ENCODE measurements around the gene SGCD. TPM values are rescaled to one million over a fixed set of nuclear protein-coding genes. Genes with fewer than 3 reads are reported as not detected.

The SGCD gene
- total RNA-seq, 8 experiments from 2014 or later, result 0.29 to 56.2 (median 7.9) TPM

- ATAC-seq (replicated peaks in 6 of 8), result peak in 2 of 8 experiments; percentile 68 to 93
- Histone ChIP-seq H3K4me3 (no peak overlapping the region), H3K4me1 (replicated peaks in 1 of 2) (no peaks in the 10 kb centered on the region), H3K27ac (no peak overlapping the region)
- 0 to 100% (median 82%) methylated on average over 1 to 3 of the region's 3 CpGs; no CpG with 5 or more reads in 4 of the 10 experiments for WGBS, 10 experiments
- in situ Hi-C loops (cut with MboI; ENCODE audit: low pct_unique_long_range_greater_than_20kb in 2 of 9, low sequenced_read_pairs in 9 of 9, unreplicated experiment in 9 of 9), result no loop called here
Observed at GRCh38 chr5:156367597-156367996, 40.6 kb downstream of the SGCD start.

GRCh38 chr5:156375895-156376495 lies 49.0 kb downstream of the SGCD start:
- no peak for ATAC-seq (replicated peaks in 6 of 8)
- peaks cover 0 to 6% of the 10 kb centered on the region in 2 donors for H3K4me1 ChIP-seq (replicated peaks in 1 of 2)
- H3K27ac ChIP-seq, result no peak overlapping the region
- no peak overlapping the region for H3K4me3 ChIP-seq
- in situ Hi-C loops (cut with MboI; ENCODE audit: low pct_unique_long_range_greater_than_20kb in 2 of 9, low sequenced_read_pairs in 9 of 9, unreplicated experiment in 9 of 9), result no loop called here
- WGBS, 10 experiments, result 67 to 100% (median 86%) methylated on average over 1 to 3 of the region's 3 CpGs

- in situ Hi-C loops (cut with MboI; ENCODE audit: low pct_unique_long_range_greater_than_20kb in 2 of 9, low sequenced_read_pairs in 9 of 9, unreplicated experiment in 9 of 9), result no loop called here
- no peak overlapping the region for H3K4me3 ChIP-seq
- no peak for ATAC-seq (replicated peaks in 6 of 8)
Observed at GRCh38 chr5:156376751-156377150, 49.8 kb downstream of the SGCD start.

GRCh38 chr5:156378159-156378558 lies 51.2 kb downstream of the SGCD start:
- peaks cover 0 to 4% of the 10 kb centered on the region in 2 donors for H3K4me1 ChIP-seq (replicated peaks in 1 of 2)
- H3K27ac ChIP-seq, result no peak overlapping the region
- in situ Hi-C loops (cut with MboI; ENCODE audit: low pct_unique_long_range_greater_than_20kb in 2 of 9, low sequenced_read_pairs in 9 of 9, unreplicated experiment in 9 of 9), result no loop called here
- H3K4me3 ChIP-seq, result no peak overlapping the region
- peak in 1 of 8 experiments; percentile 27 for ATAC-seq (replicated peaks in 6 of 8)
- 11 to 100% (median 79%) methylated on average over 1 to 2 of the region's 2 CpGs for WGBS, 10 experiments

More at GRCh38 chr5:156376751-156377150, 49.8 kb downstream of the SGCD start:
- no peak overlapping the region for H3K27ac ChIP-seq
- peaks cover 0 to 6% of the 10 kb centered on the region in 2 donors for H3K4me1 ChIP-seq (replicated peaks in 1 of 2)

GRCh38 chr5:156379206-156379605 lies 52.2 kb downstream of the SGCD start:
- in situ Hi-C loops (cut with MboI; ENCODE audit: low pct_unique_long_range_greater_than_20kb in 2 of 9, low sequenced_read_pairs in 9 of 9, unreplicated experiment in 9 of 9), result no loop called here
- H3K27ac ChIP-seq, result no peak overlapping the region
- ATAC-seq (replicated peaks in 6 of 8), result peak in 3 of 8 experiments; percentile 20 to 77 (median 45)
- H3K4me3 ChIP-seq, result no peak overlapping the region
- 0 to 100% (median 80%) methylated on average over 1 of the region's 1 CpG; no CpG with 5 or more reads in 1 of the 10 experiments for WGBS, 10 experiments
- no peaks in the 10 kb centered on the region for H3K4me1 ChIP-seq (replicated peaks in 1 of 2)

GRCh38 chr5:156380848-156381247 lies 53.9 kb downstream of the SGCD start:
- ATAC-seq (replicated peaks in 6 of 8), result peak in 3 of 8 experiments; percentile 53 to 80 (median 61)
- in situ Hi-C loops (cut with MboI; ENCODE audit: low pct_unique_long_range_greater_than_20kb in 2 of 9, low sequenced_read_pairs in 9 of 9, unreplicated experiment in 9 of 9), result no loop called here
- H3K4me3 ChIP-seq, result no peak overlapping the region
- H3K4me1 ChIP-seq (replicated peaks in 1 of 2), result no peaks in the 10 kb centered on the region
- WGBS, 10 experiments, result 30 to 82% (median 69%) methylated on average over 1 to 3 of the region's 3 CpGs; no CpG with 5 or more reads in 4 of the 10 experiments
- no peak overlapping the region for H3K27ac ChIP-seq

GRCh38 chr5:156383510-156384265 lies 56.7 kb downstream of the SGCD start:
- Histone ChIP-seq H3K4me3 (no peak overlapping the region), H3K4me1 (replicated peaks in 1 of 2) (peaks cover 12 to 19% of the 10 kb centered on the region in 2 donors), H3K27ac (no peak overlapping the region)
- WGBS, 10 experiments, result 0 to 89% (median 73%) methylated on average over 1 to 5 of the region's 5 CpGs; no CpG with 5 or more reads in 1 of the 10 experiments
- in situ Hi-C loops (cut with MboI; ENCODE audit: low pct_unique_long_range_greater_than_20kb in 2 of 9, low sequenced_read_pairs in 9 of 9, unreplicated experiment in 9 of 9), result no loop called here
- peak in 3 of 8 experiments; percentile 54 to 70 (median 69) for ATAC-seq (replicated peaks in 6 of 8)

GRCh38 chr5:156385416-156385815 lies 58.5 kb downstream of the SGCD start:
- Histone ChIP-seq H3K4me1 (replicated peaks in 1 of 2) (peaks cover 12 to 19% of the 10 kb centered on the region in 2 donors), H3K4me3 (no peak overlapping the region), H3K27ac (no peak overlapping the region)
- no peak for ATAC-seq (replicated peaks in 6 of 8)
- in situ Hi-C loops (cut with MboI; ENCODE audit: low pct_unique_long_range_greater_than_20kb in 2 of 9, low sequenced_read_pairs in 9 of 9, unreplicated experiment in 9 of 9), result no loop called here
- WGBS, 10 experiments, result 30 to 90% (median 81%) methylated on average over 1 to 3 of the region's 3 CpGs; no CpG with 5 or more reads in 1 of the 10 experiments

GRCh38 chr5:156386976-156387375 lies 60.0 kb downstream of the SGCD start:
- in situ Hi-C loops (cut with MboI; ENCODE audit: low pct_unique_long_range_greater_than_20kb in 2 of 9, low sequenced_read_pairs in 9 of 9, unreplicated experiment in 9 of 9), result no loop called here
- 0 to 92% (median 72%) methylated on average over 2 to 4 of the region's 4 CpGs; no CpG with 5 or more reads in 1 of the 10 experiments for WGBS, 10 experiments
- H3K4me1 ChIP-seq (replicated peaks in 1 of 2), result peaks cover 12 to 19% of the 10 kb centered on the region in 2 donors
- H3K27ac ChIP-seq, result no peak overlapping the region
- ATAC-seq (replicated peaks in 6 of 8), result peak in 1 of 8 experiments; percentile 8
- H3K4me3 ChIP-seq, result no peak overlapping the region

GRCh38 chr5:156387391-156387790 lies 60.4 kb downstream of the SGCD start:
- peak in 1 of 8 experiments; percentile 31 for ATAC-seq (replicated peaks in 6 of 8)
- Histone ChIP-seq H3K4me3 (no peak overlapping the region), H3K4me1 (replicated peaks in 1 of 2) (peaks cover 12 to 19% of the 10 kb centered on the region in 2 donors), H3K27ac (no peak overlapping the region)
- in situ Hi-C loops (cut with MboI; ENCODE audit: low pct_unique_long_range_greater_than_20kb in 2 of 9, low sequenced_read_pairs in 9 of 9, unreplicated experiment in 9 of 9), result no loop called here

GRCh38 chr5:156388233-156388632 lies 61.3 kb downstream of the SGCD start:
- no peak overlapping the region for H3K4me3 ChIP-seq
- WGBS, 10 experiments, result 0 to 80% (median 42%) methylated on average over 1 to 2 of the region's 2 CpGs; no CpG with 5 or more reads in 4 of the 10 experiments

GRCh38 chr5:156391139-156391538 lies 64.2 kb downstream of the SGCD start:
- WGBS, 10 experiments, result 74 to 98% (median 89%) methylated on average over 2 to 7 of the region's 7 CpGs; no CpG with 5 or more reads in 2 of the 10 experiments
- in situ Hi-C loops (cut with MboI; ENCODE audit: low pct_unique_long_range_greater_than_20kb in 2 of 9, low sequenced_read_pairs in 9 of 9, unreplicated experiment in 9 of 9), result no loop called here

More at GRCh38 chr5:156388233-156388632, 61.3 kb downstream of the SGCD start:
- Histone ChIP-seq H3K27ac (no peak overlapping the region), H3K4me1 (replicated peaks in 1 of 2) (peaks cover 12 to 19% of the 10 kb centered on the region in 2 donors)
- ATAC-seq (replicated peaks in 6 of 8), result no peak
- in situ Hi-C loops (cut with MboI; ENCODE audit: low pct_unique_long_range_greater_than_20kb in 2 of 9, low sequenced_read_pairs in 9 of 9, unreplicated experiment in 9 of 9), result no loop called here

GRCh38 chr5:156393980-156394379 lies 67.0 kb downstream of the SGCD start:
- ATAC-seq (replicated peaks in 6 of 8), result no peak
- Histone ChIP-seq H3K4me3 (no peak overlapping the region), H3K27ac (no peak overlapping the region), H3K4me1 (replicated peaks in 1 of 2) (peaks cover 17 to 22% of the 10 kb centered on the region in 2 donors)
- in situ Hi-C loops (cut with MboI; ENCODE audit: low pct_unique_long_range_greater_than_20kb in 2 of 9, low sequenced_read_pairs in 9 of 9, unreplicated experiment in 9 of 9), result no loop called here
- 92 to 100% (median 100%) methylated on average over 1 of the region's 1 CpG; no CpG with 5 or more reads in 2 of the 10 experiments for WGBS, 10 experiments

More at GRCh38 chr5:156391139-156391538, 64.2 kb downstream of the SGCD start:
- Histone ChIP-seq H3K4me3 (no peak overlapping the region), H3K27ac (no peak overlapping the region), H3K4me1 (replicated peaks in 1 of 2) (peaks cover 13 to 29% of the 10 kb centered on the region in 2 donors)
- no peak for ATAC-seq (replicated peaks in 6 of 8)

Data from motor neuron (in vitro differentiated cells).